GM19025 (cell line): Measurements from ENCODE around the gene ZNF155.
"Not testable (repeated sequence)": the region's sequence is repeated elsewhere in the genome, so short reads cannot be mapped to it uniquely, and the experiment has no call there.

Source experiments
- ATAC-seq: cut with Tn5 transposase; IDR thresholded peaks from one replicate; pipeline ENCODE4 v1.9.1; 2021; ENCODE audit warnings: mild to moderate bottlenecking, low read depth, moderate library complexity; ENCODE audit not compliant: unreplicated experiment

The ZNF155 gene

GRCh38 chr19:43983912-43984686, at the start of gene ZNF155:
Gene ZNF155 (plus strand): TSS chr19:43984188. CDS start chr19:43988544, 4,356 bp downstream.
- peak; percentile 76 for ATAC-seq

- ATAC-seq: peak; percentile 95
Measured at GRCh38 chr19:43934985-43935708, 48.8 kb upstream of the ZNF155 start, which contains the start of gene ZNF45. Gene ZNF45 (minus strand): TSS chr19:43935282. CDS start chr19:43922185, 13,097 bp downstream.

DNA sequence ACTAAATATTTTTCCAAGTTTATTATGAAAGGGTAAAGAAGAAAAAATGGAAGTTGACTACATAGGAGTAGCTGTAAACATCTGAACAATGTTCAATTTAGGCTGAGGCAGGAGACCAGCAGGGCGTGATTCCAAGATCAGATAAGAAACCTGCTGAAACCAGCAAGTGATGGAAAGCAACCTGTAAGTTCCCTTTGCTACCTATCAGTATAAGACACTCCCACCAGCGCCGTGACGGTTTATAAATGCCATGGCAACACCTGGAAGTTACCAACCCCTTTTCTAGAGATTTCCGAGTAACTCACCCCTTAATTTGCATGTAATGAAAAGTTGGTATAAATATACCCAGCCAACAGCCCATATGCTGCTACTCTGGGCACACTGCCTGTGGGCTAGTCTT, 47.8 kb upstream of the ZNF155 start:
- ATAC-seq: no peak

GRCh38 chr19:43939557-43940260, 44.3 kb upstream of the ZNF155 start:
- ATAC-seq: no peak

GRCh38 chr19:43940719-43941118, 43.3 kb upstream of the ZNF155 start:
- no peak for ATAC-seq

- no peak for ATAC-seq
Measured at GRCh38 chr19:43941209-43941608, 42.8 kb upstream of the ZNF155 start.

DNA sequence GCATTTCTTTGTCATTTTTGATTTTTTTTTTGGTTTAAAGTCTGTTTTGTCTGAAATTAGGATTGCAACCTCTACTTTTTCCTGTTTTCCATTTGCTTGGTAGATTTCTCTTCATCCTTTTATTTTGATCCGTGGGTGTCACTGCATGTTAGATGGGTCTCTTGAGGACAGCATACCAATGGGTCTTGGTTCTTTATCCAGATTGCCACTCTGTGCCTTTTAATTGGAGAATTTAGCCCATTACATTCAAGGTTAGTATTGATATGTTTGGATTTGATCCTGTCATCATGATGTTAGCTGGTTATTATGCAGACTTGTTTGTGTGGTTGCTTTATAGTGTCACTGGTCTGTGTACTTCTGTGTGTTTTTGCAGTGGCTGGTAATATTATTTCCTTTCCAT, 36.6 kb upstream of the ZNF155 start:
- not testable (repeated sequence) for ATAC-seq

- not testable (repeated sequence) for ATAC-seq
Measured at GRCh38 chr19:43949803-43950202, 34.2 kb upstream of the ZNF155 start.

GRCh38 chr19:43950834-43951645, 32.9 kb upstream of the ZNF155 start, which contains the start of gene ZNF221:
Gene ZNF221 (plus strand): TSS chr19:43951228. CDS start chr19:43962727, 11,499 bp downstream.
- ATAC-seq: peak; percentile 86

DNA sequence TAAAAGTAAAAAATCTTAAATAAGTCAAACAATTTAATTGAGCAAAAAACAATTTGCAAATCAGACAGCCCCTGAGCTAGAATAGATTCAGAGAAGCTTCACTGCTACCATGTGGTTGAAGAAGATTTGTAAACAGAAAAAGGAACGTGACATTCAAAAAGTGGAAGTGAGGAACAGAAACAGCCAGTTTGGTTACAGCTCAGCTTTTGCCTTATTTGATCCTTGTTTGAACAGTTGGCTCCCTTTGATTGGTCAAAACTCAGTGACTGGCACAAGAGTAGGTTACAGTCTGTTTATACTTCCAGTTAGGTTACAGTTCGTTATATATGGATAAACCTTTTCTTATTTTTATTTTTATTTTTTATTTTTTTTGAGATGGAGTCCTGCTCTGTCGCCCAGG, 27.2 kb upstream of the ZNF155 start:
- ATAC-seq: no peak

DNA sequence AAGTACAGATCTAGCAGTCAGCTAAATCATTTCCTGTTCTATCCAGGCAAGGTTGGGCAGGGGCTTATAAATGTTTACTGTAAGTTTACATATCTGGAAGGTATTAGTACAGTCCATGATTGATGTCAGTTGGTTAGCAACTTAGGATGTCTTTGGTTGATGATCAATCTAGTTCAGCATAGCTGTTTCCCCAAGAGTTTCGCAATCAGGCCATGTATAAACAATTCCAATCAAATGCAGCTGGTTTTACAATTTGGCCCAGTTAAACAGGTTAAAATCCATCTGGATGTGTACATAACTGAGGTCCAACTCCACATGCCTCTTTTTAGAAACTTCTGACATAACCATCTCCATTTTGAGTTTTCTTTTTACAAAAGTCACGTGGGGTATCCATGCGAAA, 26.1 kb upstream of the ZNF155 start:
- no peak for ATAC-seq

- no peak for ATAC-seq
Measured at GRCh38 chr19:43960411-43960810, 23.6 kb upstream of the ZNF155 start.

GRCh38 chr19:43966079-43966694, 17.8 kb upstream of the ZNF155 start:
- no peak for ATAC-seq

DNA sequence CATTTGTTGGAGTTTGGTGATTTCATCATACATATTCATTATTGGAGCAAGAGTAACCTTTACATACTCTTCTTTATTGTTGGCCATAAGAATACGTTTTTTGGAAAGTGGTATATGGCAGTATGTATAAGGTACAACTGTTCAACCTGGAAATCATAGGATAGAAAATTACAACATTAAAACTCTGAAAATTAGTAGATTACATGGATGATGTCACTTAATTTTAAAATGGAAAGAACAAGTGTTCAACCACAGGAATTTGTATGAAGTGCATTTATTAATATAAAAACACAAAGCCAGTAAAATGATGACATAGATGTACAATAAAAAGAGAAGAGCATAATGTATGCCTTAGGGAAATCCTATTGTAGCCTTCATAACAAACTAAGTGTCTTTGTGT, 7.3 kb upstream of the ZNF155 start:
- no peak for ATAC-seq

- no peak for ATAC-seq
Measured at GRCh38 chr19:43983544-43983911, 460 bp upstream of the ZNF155 start.

GRCh38 chr19:43984687-43985000, 656 bp downstream of the ZNF155 start:
- no peak for ATAC-seq

DNA sequence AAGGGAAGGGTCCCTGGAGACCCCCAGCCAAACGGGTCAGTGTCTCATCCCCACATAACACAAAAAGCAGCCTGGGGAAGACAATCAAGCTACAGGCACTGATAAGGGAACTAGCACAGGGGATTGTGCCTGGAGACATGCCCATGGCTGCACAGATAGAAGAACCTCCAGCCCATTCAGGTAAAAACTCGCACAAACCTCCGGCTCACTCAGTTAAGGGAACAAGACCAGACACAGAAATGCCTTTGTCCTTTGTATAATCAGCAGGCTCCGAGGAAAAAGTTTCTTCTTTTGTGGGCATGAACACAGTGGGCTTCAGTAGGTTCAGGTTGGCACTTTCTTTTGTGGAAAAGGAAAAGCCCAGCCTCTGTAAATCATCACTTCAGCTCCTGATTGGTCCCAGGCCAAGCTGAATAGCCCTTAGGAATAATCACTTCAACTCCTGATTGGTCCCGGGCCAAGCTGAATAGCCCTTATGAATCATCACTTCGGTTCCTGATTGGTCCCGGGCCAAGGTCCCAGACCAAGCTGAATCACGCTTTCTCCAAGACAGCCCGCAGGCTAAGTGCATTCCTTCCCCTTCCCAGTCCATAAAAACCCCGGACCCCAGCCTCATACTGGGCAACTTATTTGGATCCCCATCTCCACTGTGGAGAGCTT, 13.8 kb downstream of the ZNF155 start:
- ATAC-seq: no peak

DNA sequence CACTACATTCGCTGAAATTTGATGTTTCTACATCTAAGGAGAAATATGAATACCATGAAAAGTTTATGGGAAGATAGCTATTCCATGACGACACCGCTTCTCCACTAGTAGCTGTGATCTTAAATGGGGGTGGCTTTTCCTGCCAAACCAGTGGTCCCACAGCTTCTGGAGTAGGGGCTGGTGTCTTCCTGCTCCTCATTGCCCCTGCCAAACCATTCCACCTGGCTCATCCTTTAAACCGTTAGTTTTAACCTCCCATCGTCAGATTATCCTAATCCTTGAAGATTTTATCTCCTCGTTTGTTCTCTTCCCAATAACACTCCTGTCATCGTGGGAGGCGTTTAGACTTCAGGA, 18.2 kb downstream of the ZNF155 start:
- ATAC-seq: no peak

GRCh38 chr19:44002566-44003460, 18.8 kb downstream of the ZNF155 start, which contains the start of gene ZNF230:
Gene ZNF230 (plus strand): TSS chr19:44002957. CDS start chr19:44007079, 4,122 bp downstream.
- peak; percentile 87 for ATAC-seq
